T-helper 17 cell (primary cell): ENCODE results near the gene KRTAP21-2. TPM values are rescaled to one million over a fixed set of nuclear protein-coding genes. Genes with fewer than 3 reads are reported as not detected.
A peak's percentile ranks its signal among the peaks of the same experiment; 100 is the strongest.
"Not testable (repeated sequence)": the region's sequence is repeated elsewhere in the genome, so short reads cannot be mapped to it uniquely, and the experiment has no call there.

Source experiments
- ATAC-seq: fragments of 150-1000 bp; cut with Tn5 transposase; 2 replicates; pipeline ENCODE4 v1.10.0; 2021; ENCODE audit warnings: mild to moderate bottlenecking, moderate library complexity
- DNase-seq, 3 donors: peaks; one replicate each; pipeline versions ENCODE4 v3.0.0 to v3.0.0-alpha.2; 2020 to 2021
- H3K9me3 ChIP-seq: one replicate; pipeline ENCODE4 v1.7.0; 2013; ENCODE audit warnings: low read length, mild to moderate bottlenecking; ENCODE audit not compliant: control insufficient read depth, poor library complexity, severe bottlenecking
- H3K27ac Mint-ChIP-seq: one replicate; pipeline ENCODE4 v1.8.0; 2022; ENCODE audit warnings: mild to moderate bottlenecking, moderate library complexity, mixed read lengths
- H3K27me3 Mint-ChIP-seq: one replicate; pipeline ENCODE4 v1.8.0; 2022; ENCODE audit warnings: mixed read lengths
- H3K36me3 Mint-ChIP-seq: one replicate; pipeline ENCODE4 v1.8.0; 2022; ENCODE audit warnings: low read depth, mixed read lengths
- H3K4me1 Mint-ChIP-seq: one replicate; pipeline ENCODE4 v1.8.0; 2022; ENCODE audit warnings: mild to moderate bottlenecking, mixed read lengths
- H3K4me3 Mint-ChIP-seq: one replicate; pipeline ENCODE4 v1.8.0; 2022; ENCODE audit warnings: mild to moderate bottlenecking, moderate library complexity, mixed read lengths
- total RNA-seq, 4 donors: library from RNA in 2 of 4; stranded (reverse) in 2 of 4; gene quantifications; one replicate each; pipeline ENCODE4 v1.2.3 and lab custom pipeline; 2022 to 2026

Gene KRTAP21-2
- not detected for total RNA-seq
- 0 reads per million in 2 donors for total RNA-seq (lab: John Stamatoyannopoulos, UW)

DNA sequence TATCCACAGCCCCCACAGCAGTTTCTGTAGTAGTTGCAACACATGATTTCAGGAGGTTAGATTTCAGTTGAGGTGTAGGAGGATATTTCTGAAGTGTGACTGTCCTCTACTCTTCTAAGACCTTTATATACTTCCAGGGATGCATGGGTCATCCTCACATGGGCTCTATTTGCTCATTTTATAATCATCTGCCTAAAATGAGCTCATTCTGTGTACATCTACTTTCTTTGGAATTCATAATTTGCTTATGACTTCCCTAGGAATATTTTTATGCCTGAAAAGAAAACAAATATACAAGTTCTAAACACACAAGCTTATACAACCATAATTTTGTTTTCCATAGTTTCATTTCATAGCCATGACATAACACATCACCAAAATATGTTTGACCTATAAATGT is at the start of gene KRTAP21-2:
KRTAP21-2 (minus strand) TSS at position 101 of the 400 bp plus-strand sequence; CDS start at position 44, 57 bp downstream.
- H3K9me3 ChIP-seq: no peaks in the 10 kb centered on the region
- Mint-ChIP-seq H3K4me3 (no peak within 1 kb of the TSS), H3K36me3 (no peaks in the 10 kb centered on the region), H3K27ac (no peak within 1 kb of the TSS), H3K4me1 (no peaks in the 10 kb centered on the region), H3K27me3 (no peaks in the 10 kb centered on the region)
- ATAC-seq: no peak
- DNase-seq: no peak

DNA sequence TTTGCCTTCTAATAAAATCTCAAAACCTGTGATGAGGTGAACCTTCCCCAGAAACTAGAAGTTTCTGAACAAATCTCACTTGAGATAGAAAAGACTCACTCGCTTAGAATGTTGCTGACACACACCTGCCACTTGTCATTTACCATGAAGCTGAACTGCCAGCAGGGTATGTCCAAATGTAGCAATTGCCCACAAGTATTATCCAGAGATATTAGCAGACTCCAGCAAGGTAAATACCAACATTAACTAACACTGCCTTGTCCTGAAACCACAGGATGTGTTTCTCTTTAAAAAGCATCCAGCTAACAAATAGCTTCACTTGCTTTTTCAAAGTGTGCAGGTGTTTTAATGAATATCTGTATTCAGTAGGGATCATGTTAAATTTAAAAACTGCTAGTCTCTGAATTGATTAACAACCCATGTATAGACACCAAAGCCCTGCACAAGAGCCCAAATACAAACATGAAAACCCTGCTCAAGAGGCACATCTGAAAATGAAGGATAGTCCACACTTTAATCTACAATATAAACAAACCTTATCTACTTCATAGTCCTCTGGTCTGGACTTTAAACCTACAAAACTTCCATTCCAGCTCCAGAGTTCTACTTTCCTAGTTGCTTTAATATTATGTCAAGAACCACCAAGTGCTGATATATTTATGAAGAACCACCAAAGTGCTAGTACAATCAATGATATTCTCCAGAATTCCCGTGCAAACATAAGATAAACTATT is 46.7 kb upstream of the KRTAP21-2 start:
- ATAC-seq: no peak
- H3K36me3 Mint-ChIP-seq: no peaks in the 10 kb centered on the region
- DNase-seq: no peak
- no peaks in the 10 kb centered on the region for H3K4me1 Mint-ChIP-seq
- no peaks in the 10 kb centered on the region for H3K9me3 ChIP-seq
- H3K27me3 Mint-ChIP-seq: no peaks in the 10 kb centered on the region
- H3K27ac Mint-ChIP-seq: no peak overlapping the region
- no peak overlapping the region for H3K4me3 Mint-ChIP-seq

DNA sequence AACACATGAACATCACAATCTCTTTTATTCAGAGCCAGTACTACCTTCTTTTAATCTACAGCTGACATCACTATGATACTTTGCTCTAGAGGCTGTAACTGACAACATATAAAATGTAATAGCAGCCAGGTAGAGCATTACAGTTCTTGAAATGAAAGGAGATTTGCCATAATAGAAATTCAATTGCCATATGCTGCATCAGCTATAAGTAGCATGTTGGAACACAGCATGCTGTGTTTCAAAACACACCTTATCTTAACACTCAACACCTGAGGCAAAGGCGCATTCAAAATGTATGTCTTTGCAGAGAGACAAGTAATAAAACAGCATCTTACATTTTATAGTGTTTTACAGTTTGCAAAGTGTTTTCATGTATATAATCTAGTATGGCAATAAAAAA is 32.2 kb upstream of the KRTAP21-2 start:
- Mint-ChIP-seq H3K27me3 (peaks cover 22% of the 10 kb centered on the region), H3K4me1 (no peaks in the 10 kb centered on the region), H3K4me3 (no peak overlapping the region), H3K27ac (no peak overlapping the region), H3K36me3 (no peaks in the 10 kb centered on the region)
- H3K9me3 ChIP-seq: no peaks in the 10 kb centered on the region
- DNase-seq (no peak), ATAC-seq (no peak)

DNA sequence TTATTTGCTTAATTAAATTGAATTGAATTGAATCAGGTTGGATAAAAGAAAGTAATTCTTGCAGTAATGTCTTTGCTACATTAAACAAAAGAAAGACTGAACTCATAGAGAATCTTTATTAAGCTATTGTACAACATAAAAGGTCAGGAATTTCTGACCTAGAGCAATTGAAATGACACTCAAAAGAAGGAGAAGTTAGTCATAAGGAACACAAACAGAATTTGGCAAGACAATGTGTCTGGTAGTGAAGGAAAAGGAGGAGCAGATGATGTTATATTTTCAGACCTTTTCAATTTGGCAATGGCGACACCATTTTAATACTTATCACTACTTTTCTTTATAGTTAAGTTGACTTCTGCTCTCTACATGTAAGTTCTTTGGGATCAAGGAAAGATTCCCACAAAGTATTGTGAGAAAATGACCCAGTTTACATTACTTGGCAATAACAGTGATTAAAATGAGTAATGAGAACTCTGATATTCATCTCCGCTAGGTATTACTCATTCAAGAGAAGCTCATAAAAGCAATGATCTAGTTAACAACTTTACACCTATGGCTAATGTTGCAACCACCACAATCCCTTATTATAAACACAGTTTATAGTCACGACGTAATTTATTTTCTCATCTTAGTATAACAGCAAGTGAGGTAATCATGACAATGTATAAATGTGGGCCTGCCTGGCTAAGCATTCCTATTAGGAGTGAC is 22.8 kb upstream of the KRTAP21-2 start:
- Mint-ChIP-seq H3K27ac (no peak overlapping the region), H3K27me3 (no peaks in the 10 kb centered on the region), H3K4me3 (no peak overlapping the region), H3K4me1 (no peaks in the 10 kb centered on the region), H3K36me3 (no peaks in the 10 kb centered on the region)
- no peaks in the 10 kb centered on the region for H3K9me3 ChIP-seq
- ATAC-seq (no peak), DNase-seq (no peak)

DNA sequence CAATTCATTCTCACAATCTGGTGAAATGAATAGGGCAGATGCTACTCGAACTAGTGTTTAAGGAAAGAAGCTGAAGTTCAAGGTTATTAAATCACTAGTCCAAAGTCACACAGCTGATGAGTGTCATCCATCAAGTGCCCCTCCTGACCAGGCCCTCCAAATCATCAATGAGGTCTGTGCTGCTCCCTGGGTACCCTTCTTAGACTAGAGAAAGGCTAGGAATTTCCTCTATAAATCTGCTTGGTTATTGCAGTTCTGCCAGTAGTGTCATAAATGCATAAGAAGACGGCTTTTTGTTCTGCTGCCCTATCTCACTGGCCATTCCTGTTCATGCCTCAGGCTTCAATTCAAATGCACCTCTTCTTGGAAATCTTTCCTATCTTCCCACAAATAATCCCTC is 13.7 kb upstream of the KRTAP21-2 start:
- DNase-seq (no peak), ATAC-seq (no peak)
- H3K27me3 Mint-ChIP-seq: peaks cover 16% of the 10 kb centered on the region
- no peaks in the 10 kb centered on the region for H3K9me3 ChIP-seq
- H3K4me1 Mint-ChIP-seq: no peaks in the 10 kb centered on the region
- no peak overlapping the region for H3K4me3 Mint-ChIP-seq
- H3K27ac Mint-ChIP-seq: no peak overlapping the region
- no peaks in the 10 kb centered on the region for H3K36me3 Mint-ChIP-seq

DNA sequence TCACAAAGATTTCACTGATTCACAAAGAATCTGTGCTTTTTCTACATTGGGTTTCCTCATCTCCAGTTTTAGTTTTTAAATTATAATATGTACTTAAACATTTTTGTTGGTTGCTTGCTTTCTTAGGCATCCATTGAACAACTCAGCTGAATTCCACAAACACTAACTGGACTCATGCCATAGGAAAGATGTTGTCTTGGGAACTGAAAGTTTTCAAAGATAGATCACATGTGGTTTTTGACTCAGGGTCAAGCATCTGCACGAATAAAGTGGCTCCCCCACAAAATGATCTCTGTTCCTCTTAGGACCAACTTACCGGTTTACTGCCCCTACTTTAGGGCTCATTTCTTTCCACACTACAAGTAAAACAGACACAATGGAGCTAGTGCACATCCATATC is 11.2 kb upstream of the KRTAP21-2 start:
- Mint-ChIP-seq H3K27me3 (peaks cover 16% of the 10 kb centered on the region), H3K4me3 (no peak overlapping the region), H3K36me3 (no peaks in the 10 kb centered on the region), H3K27ac (no peak overlapping the region), H3K4me1 (no peaks in the 10 kb centered on the region)
- DNase-seq (no peak), ATAC-seq (no peak)
- H3K9me3 ChIP-seq: no peaks in the 10 kb centered on the region

DNA sequence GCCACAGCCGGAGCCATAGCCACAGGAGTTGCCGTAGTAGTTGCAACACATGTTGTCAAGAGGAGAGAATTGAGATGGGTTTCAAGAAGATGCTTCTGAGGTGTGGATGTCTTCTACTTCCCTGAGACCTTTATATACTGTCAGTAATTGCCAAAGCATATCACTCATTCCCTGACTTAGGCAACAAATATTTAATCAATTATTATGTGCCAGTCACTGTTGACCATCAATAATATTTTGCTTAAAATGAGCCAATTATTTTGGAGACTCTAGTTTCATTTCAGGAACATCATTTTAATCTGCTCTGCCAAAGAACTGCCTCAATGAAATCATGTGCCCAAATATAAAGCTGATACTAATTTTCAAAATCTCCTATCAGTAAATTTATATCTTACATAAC is 8.3 kb upstream of the KRTAP21-2 start, which contains the start of gene KRTAP21-1:
KRTAP21-1 (minus strand) TSS at position 101 of the 400 bp plus-strand sequence; CDS start at position 51, 50 bp downstream.
- H3K4me1 Mint-ChIP-seq, DNase-seq, H3K9me3 ChIP-seq, H3K27ac Mint-ChIP-seq, H3K36me3 Mint-ChIP-seq, ATAC-seq, H3K4me3 Mint-ChIP-seq: not testable (repeated sequence)
- peaks cover 16% of the 10 kb centered on the region for H3K27me3 Mint-ChIP-seq

DNA sequence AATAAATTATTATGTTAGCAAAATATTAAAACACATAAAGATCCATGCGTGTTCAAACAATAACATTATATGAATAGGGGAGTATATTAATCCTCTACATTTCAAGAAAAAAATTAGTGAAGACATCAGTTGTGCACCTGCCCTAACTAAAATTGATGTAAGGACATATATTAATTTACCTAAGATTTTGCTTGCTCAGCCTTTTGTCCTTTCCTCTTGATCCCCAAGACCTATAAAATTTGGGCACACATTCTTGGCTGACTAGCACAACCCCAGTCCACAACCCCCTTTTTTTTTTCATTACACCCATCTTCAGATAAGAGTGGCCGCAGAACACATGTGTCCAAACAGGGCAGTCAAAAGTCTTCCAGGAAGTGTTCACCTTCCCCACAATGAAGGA is 6.6 kb downstream of the KRTAP21-2 start:
- H3K9me3 ChIP-seq: no peaks in the 10 kb centered on the region
- ATAC-seq: no peak
- Mint-ChIP-seq H3K4me1 (no peaks in the 10 kb centered on the region), H3K36me3 (no peaks in the 10 kb centered on the region), H3K27me3 (peaks cover 20% of the 10 kb centered on the region), H3K27ac (no peak overlapping the region), H3K4me3 (no peak overlapping the region)
- no peak for DNase-seq

DNA sequence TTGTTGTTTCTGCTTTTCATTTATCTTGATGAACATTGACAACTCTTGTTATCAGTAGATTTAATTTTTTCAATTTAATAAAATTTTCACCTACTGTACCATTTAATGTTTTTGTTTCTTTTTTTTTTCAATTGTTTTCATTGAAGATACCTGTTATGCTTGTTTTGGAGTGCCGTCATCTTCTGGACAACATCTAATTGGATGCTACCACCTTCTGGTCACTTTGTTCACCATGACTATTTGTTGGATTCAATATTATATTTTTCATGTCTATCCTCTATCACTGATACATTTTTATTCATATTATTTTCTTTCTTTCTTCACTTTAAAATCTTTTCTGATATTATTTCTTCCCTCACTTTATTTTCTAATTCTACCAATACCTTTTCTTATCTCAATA is 14.0 kb downstream of the KRTAP21-2 start:
- no peaks in the 10 kb centered on the region for H3K9me3 ChIP-seq
- H3K27me3 Mint-ChIP-seq: peaks cover 13% of the 10 kb centered on the region
- no peaks in the 10 kb centered on the region for H3K4me1 Mint-ChIP-seq
- no peak for ATAC-seq
- no peak for DNase-seq
- H3K27ac Mint-ChIP-seq: no peak overlapping the region
- no peaks in the 10 kb centered on the region for H3K36me3 Mint-ChIP-seq
- no peak overlapping the region for H3K4me3 Mint-ChIP-seq

DNA sequence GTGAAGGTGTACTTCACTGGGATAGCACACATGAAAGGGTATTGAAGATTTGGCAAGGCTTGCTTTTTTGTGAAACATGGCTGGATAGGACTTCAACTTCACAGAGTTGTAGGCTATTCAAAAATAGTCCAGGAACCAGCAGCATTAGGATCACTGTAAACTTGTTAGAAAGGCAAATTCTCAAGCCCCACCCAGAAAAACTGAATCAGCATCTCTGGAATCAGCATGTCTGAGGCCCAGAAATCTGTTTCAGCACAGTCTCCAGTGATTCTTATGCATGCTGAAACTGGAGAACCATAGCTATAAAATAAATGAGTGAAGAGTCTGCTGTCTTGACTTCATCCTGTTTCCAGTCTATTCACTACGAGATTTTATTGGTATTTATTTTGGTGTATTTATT is 20.3 kb downstream of the KRTAP21-2 start:
- no peaks in the 10 kb centered on the region for H3K36me3 Mint-ChIP-seq
- H3K27me3 Mint-ChIP-seq: no peaks in the 10 kb centered on the region

DNA sequence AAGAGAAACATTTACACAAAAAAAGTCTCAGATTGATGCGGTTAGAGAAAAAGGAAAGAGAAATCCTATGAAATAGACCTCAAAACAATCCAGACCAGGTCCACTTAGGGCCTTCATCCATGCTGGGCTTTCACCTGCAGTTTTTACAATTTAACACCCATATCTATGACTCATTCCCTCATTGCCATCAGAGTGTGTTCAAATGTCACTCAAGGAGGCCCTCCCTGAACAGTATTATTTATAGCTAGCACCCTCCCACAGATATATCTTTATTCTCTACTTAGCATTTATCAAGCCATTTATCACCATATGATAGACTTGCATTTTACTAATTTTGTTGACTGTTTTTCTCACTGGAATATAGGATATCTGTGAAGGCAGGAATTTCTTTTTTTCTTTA is 27.7 kb downstream of the KRTAP21-2 start:
- ATAC-seq: no peak
- Mint-ChIP-seq H3K27ac (no peak overlapping the region), H3K36me3 (no peaks in the 10 kb centered on the region), H3K27me3 (no peaks in the 10 kb centered on the region), H3K4me1 (no peaks in the 10 kb centered on the region), H3K4me3 (no peak overlapping the region)
- no peaks in the 10 kb centered on the region for H3K9me3 ChIP-seq
- DNase-seq: no peak

More for the DNA sequence above, 20.3 kb downstream of the KRTAP21-2 start:
- no peaks in the 10 kb centered on the region for H3K9me3 ChIP-seq
- Mint-ChIP-seq H3K27ac (no peak overlapping the region), H3K4me3 (no peak overlapping the region), H3K4me1 (no peaks in the 10 kb centered on the region)
- DNase-seq: no peak
- no peak for ATAC-seq

DNA sequence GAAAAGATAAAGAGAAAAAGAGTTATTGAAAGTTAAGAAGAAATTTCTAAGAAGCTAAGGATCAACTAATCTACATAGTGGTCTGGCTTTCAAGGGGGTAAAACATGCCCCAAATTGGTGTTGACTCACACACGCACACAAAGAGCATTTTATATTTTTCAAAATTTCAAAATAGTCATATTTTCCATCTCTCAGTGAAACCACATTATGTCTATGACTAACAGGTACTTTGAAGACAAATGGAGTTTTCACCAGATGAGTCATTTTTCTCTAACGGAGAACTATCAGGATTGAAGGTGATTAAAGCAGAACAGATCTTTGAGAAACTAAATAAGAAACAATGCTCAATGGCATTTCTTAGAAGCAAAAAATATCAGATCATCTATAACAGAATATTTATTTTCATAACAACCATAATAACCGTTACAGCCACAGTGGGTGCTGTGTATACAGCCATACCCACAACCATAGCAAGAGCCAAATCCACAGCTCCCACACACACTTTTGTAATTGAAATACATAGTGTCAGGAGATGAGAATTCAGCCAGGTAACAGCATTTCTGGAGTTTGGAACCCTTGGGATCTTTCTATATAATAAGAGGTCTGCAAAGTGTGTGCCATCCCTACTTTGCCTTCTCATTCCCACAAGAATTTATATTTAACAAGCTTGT is 28.7 kb downstream of the KRTAP21-2 start, which contains the start of gene KRTAP21-3:
KRTAP21-3 (minus strand) TSS at position 539 of the 671 bp plus-strand sequence; CDS start at position 521, 18 bp downstream.
- no peaks in the 10 kb centered on the region for H3K9me3 ChIP-seq
- Mint-ChIP-seq H3K4me3 (no peak within 1 kb of the TSS), H3K27me3 (no peaks in the 10 kb centered on the region), H3K27ac (no peak within 1 kb of the TSS), H3K4me1 (no peaks in the 10 kb centered on the region), H3K36me3 (no peaks in the 10 kb centered on the region)
- no peak for DNase-seq
- ATAC-seq: no peak

DNA sequence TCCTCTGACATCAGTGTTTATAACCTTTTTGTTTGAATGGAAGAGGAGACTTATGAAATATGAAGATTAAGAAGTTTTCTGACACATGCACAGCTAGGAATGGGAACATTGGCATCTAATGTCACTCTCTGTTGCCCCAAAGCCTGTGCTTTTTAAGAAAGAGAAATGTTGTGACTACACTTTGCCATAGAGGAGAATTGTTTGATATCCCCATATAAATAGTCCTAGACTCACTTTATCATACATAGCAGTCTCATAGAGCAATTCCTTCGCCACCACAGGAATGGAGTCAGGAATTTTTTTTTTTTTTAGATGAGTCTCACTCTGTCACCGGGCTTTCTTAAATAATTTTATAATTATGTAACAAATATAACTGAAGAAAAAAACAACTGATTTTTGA is 30.0 kb downstream of the KRTAP21-2 start:
- DNase-seq (no peak), ATAC-seq (no peak)
- H3K27ac Mint-ChIP-seq: no peak overlapping the region
- peak overlapping the region; percentile 1 for H3K4me3 Mint-ChIP-seq
- no peaks in the 10 kb centered on the region for H3K9me3 ChIP-seq
- H3K36me3 Mint-ChIP-seq: no peaks in the 10 kb centered on the region
- no peaks in the 10 kb centered on the region for H3K27me3 Mint-ChIP-seq
- no peaks in the 10 kb centered on the region for H3K4me1 Mint-ChIP-seq
